ENCODE measurements around the gene CDK14.

DNA sequence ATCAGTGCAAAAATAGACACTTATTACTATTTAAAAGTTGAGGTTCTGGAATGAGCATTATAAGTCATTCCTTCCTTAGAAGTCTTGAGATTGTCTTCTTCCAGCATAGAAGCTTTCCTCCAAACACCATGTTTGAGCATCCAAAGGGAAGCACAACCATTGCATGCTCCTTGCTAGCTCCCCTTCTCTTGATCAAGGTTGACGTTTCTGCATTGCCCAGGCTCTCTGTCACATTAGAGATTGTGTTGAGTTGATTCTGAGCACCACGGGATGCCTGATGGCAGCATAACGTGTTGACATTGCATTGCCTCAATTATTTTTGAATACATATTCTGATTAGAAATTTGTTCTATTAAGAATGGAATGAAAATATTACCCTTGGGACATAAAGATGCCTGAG lies 322.2 kb downstream of the CDK14 start:
- TF ChIP-seq, protein P1, sequence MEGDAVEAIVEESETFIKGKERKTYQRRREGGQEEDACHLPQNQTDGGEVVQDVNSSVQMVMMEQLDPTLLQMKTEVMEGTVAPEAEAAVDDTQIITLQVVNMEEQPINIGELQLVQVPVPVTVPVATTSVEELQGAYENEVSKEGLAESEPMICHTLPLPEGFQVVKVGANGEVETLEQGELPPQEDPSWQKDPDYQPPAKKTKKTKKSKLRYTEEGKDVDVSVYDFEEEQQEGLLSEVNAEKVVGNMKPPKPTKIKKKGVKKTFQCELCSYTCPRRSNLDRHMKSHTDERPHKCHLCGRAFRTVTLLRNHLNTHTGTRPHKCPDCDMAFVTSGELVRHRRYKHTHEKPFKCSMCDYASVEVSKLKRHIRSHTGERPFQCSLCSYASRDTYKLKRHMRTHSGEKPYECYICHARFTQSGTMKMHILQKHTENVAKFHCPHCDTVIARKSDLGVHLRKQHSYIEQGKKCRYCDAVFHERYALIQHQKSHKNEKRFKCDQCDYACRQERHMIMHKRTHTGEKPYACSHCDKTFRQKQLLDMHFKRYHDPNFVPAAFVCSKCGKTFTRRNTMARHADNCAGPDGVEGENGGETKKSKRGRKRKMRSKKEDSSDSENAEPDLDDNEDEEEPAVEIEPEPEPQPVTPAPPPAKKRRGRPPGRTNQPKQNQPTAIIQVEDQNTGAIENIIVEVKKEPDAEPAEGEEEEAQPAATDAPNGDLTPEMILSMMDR (IDR thresholded peaks at IDR 0.05), result no peak
- TF ChIP-seq POLR2A (IDR thresholded peaks at IDR 0.05), result no peak
